OCI-LY3 (cell line): ENCODE measurements around the gene WDR37.

Experiments used
- H2AFZ ChIP-seq: fragments of 200-600, 300-600 bp; shearing (Covaris generic); 2 replicates; pipeline ENCODE4 v1.6.0; 2014; ENCODE audit warnings: antibody characterized with exemption, low read depth, low read length
- H3K27ac ChIP-seq: fragments of 200-600, 300-600 bp; sonication (generic); 2 replicates; pipeline ENCODE4 v1.5.1; 2014; ENCODE audit warnings: mild to moderate bottlenecking, low read length, moderate library complexity, mixed read lengths
- H3K27me3 ChIP-seq: fragments of 200-600, 300-600 bp; sonication (generic); 2 replicates; pipeline ENCODE4 v1.6.1; 2014; ENCODE audit warnings: low read depth, low read length, mixed read lengths
- H3K36me3 ChIP-seq: fragments of 200-600, 300-600 bp; sonication (generic); replicated peaks from 2 replicates; pipeline ENCODE3; 2014; ENCODE audit warnings: low read depth, low read length, mixed read lengths
- H3K4me1 ChIP-seq: fragments of 300-600, 200-600 bp; sonication (generic); 2 replicates; pipeline ENCODE4 v1.6.1; 2014; ENCODE audit warnings: low read length, mixed read lengths
- H3K4me2 ChIP-seq: fragments of 200-600, 300-600 bp; sonication (generic); 2 replicates; pipeline ENCODE4 v1.6.1; 2014; ENCODE audit warnings: low read length, mixed read lengths
- H3K4me3 ChIP-seq: fragments of 300-600, 200-600 bp; sonication (generic); 2 replicates; pipeline ENCODE4 v1.5.1; 2014; ENCODE audit warnings: antibody characterized with exemption, mild to moderate bottlenecking, low read length, moderate library complexity
- H3K79me2 ChIP-seq: fragments of 300-600, 200-600 bp; shearing (Covaris generic); 2 replicates; pipeline ENCODE4 v1.6.1; 2014; ENCODE audit warnings: mild to moderate bottlenecking, low read length, mixed read lengths
- H3K9ac ChIP-seq: fragments of 300-600, 200-600 bp; shearing (Covaris generic); 2 replicates; pipeline ENCODE4 v1.6.0; 2014; ENCODE audit warnings: mild to moderate bottlenecking, low read length, moderate library complexity
- H3K9me3 ChIP-seq: fragments of 200-600, 300-600 bp; shearing (Covaris generic); 2 replicates; pipeline ENCODE4 v1.6.1; 2014; ENCODE audit warnings: low read length, mixed read lengths; ENCODE audit not compliant: insufficient read depth
- H4K20me1 ChIP-seq: fragments of 200-600, 300-600 bp; sonication (generic); 2 replicates; pipeline ENCODE4 v1.6.1; 2016; ENCODE audit warnings: low read length, mixed read lengths; ENCODE audit not compliant: insufficient read depth
- CTCF ChIP-seq: fragments of 200-600, 300-600 bp; sonication (generic); IDR thresholded peaks from 2 replicates; pipeline ENCODE4 v1.5.1; 2014; ENCODE audit warnings: antibody characterized with exemption, low read length, low read depth
- EZH2phosphoT487 ChIP-seq: fragments of 200-600 bp; shearing (Covaris generic); IDR thresholded peaks from 2 replicates; pipeline ENCODE4 v1.6.1; 2018; ENCODE audit warnings: antibody characterized with exemption, mixed run types, low read depth

WDR37 gene

GRCh38 chr10:1119501-1119900, 63.3 kb downstream of the WDR37 start:
- Histone ChIP-seq H3K4me1 (peaks cover 15% of the 10 kb centered on the region), H3K4me3 (no peak overlapping the region), H3K4me2 (no peak overlapping the region), H3K27ac (no peak overlapping the region), H4K20me1 (peaks cover 8% of the 10 kb centered on the region; the same call in 1 of the 2 replicates), H3K9me3 (no peaks in the 10 kb centered on the region), H3K79me2 (no peaks in the 10 kb centered on the region), H3K36me3 (peaks cover 17% of the 10 kb centered on the region), H3K27me3 (no peaks in the 10 kb centered on the region), H3K9ac (no peak overlapping the region), H2AFZ (no peak overlapping the region)
- no peak for TF ChIP-seq CTCF
- TF ChIP-seq EZH2phosphoT487: no peak

GRCh38 chr10:1120306-1120705, 64.1 kb downstream of the WDR37 start:
- H3K9ac ChIP-seq: no peak overlapping the region
- peaks cover 6% of the 10 kb centered on the region; the same call in 1 of the 2 replicates for H4K20me1 ChIP-seq
- H3K27me3 ChIP-seq: no peaks in the 10 kb centered on the region
- no peaks in the 10 kb centered on the region for H3K79me2 ChIP-seq
- no peak overlapping the region for H3K4me2 ChIP-seq
- peaks cover 14% of the 10 kb centered on the region for H3K4me1 ChIP-seq
- peaks cover 17% of the 10 kb centered on the region for H3K36me3 ChIP-seq
- no peaks in the 10 kb centered on the region for H3K9me3 ChIP-seq
- TF ChIP-seq EZH2phosphoT487: no peak
- TF ChIP-seq CTCF: no peak
- H3K27ac ChIP-seq: no peak overlapping the region
- no peak overlapping the region for H2AFZ ChIP-seq
- H3K4me3 ChIP-seq: no peak overlapping the region

GRCh38 chr10:1120801-1121211, 64.6 kb downstream of the WDR37 start:
- Histone ChIP-seq H3K4me2 (no peak overlapping the region), H3K4me3 (no peak overlapping the region), H4K20me1 (peaks cover under 1% of the 10 kb centered on the region; the same call in 1 of the 2 replicates), H3K9me3 (no peaks in the 10 kb centered on the region), H3K36me3 (peaks cover 17% of the 10 kb centered on the region), H3K27me3 (no peaks in the 10 kb centered on the region), H3K9ac (no peak overlapping the region), H3K27ac (no peak overlapping the region), H3K4me1 (peaks cover 9% of the 10 kb centered on the region), H3K79me2 (no peaks in the 10 kb centered on the region), H2AFZ (no peak overlapping the region)
- TF ChIP-seq CTCF (no peak), EZH2phosphoT487 (no peak)

- no peak overlapping the region for H3K27ac ChIP-seq
- peaks cover 17% of the 10 kb centered on the region for H3K36me3 ChIP-seq
- no peak for TF ChIP-seq CTCF
- TF ChIP-seq EZH2phosphoT487: no peak
- H3K79me2 ChIP-seq: no peaks in the 10 kb centered on the region
- no peak overlapping the region for H3K4me3 ChIP-seq
- no peaks in the 10 kb centered on the region for H3K9me3 ChIP-seq
- no peak overlapping the region for H3K9ac ChIP-seq
- no peak overlapping the region for H2AFZ ChIP-seq
- H3K27me3 ChIP-seq: no peaks in the 10 kb centered on the region
- no peak overlapping the region for H3K4me2 ChIP-seq
- H3K4me1 ChIP-seq: peaks cover 8% of the 10 kb centered on the region
- H4K20me1 ChIP-seq: no peaks in the 10 kb centered on the region
These were observed 65.2 kb downstream of the WDR37 start for GRCh38 chr10:1121271-1121970.
